MM.1S (cell line): ENCODE results near the gene SH3BP5L.

Experiments
- CTCF ChIP-seq: fragments of 300-600 bp; sonication (generic); IDR thresholded peaks from 2 replicates; pipeline ENCODE4 v1.5.1; 2016; ENCODE audit warnings: antibody characterized with exemption, low read length, mixed read lengths
- EZH2 ChIP-seq: fragments of 300-600 bp; sonication (generic); optimal IDR thresholded peaks from 2 replicates; pipeline ENCODE3; 2017; ENCODE audit warnings: low read depth, mild to moderate bottlenecking, antibody characterized with exemption, low read length, mixed read lengths
- EZH2phosphoT487 ChIP-seq: fragments of 300-600 bp; sonication (generic); IDR thresholded peaks from 2 replicates; pipeline ENCODE4 v1.6.1; 2018; ENCODE audit warnings: antibody characterized with exemption, low read length

DNA sequence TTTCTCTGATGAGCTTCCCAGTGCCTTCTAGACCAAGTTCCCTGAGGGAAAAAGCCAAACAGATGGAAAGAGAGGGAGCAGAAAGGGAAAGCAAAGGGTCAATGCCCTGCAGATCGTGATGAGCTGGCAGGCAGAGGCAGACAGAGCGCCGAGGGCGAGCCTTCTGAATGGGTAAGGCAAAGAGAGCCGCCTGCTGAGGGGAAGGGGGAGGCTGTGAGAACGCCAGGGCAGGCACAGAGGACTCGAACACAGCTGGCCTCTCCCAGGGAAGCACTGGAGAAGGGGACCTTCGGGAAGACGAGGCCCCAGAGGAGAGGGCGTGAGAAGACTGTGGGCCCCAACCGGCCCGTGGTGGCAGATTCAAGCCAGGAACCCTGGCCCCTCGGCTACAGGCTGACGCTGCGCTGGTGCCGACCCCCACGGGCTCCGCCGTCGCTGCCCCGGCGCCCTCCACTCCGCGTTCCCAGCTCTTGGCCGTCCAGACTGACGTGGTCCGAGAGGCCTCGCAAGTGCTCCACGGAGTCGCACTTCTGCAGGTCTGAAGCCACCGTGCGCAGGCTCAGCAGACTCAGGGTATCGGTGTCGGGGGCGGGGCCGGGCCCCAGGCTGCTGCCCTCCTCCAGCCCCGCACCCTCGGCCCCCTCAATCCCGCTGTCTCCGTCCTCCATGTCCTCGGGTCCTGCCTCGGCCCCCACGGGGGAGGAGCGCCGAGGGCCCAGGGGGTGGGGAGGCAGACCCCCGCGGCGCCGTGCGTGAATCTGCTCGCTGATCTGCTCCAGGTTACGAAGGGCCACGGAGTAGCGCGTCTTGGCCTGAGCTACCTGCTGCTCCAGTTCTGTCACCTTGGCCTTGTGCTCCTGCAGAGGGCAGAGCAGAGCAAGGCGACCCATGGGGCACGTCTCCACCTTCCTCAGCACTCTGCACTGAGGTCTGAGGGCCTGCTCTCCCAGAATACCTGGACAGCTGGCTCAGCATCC lies 13.9 kb downstream of the SH3BP5L start:
- TF ChIP-seq CTCF, result 0 out of 2 replicates have a peak, but pooled peaks have one; percentile 12
- no peak for TF ChIP-seq EZH2
- no peak for TF ChIP-seq EZH2phosphoT487
